DMS53 treated with DMSO at 0.1 percent for 48 hours (cell line): ENCODE data around the gene PI4KB.

ENCODE experiments used
- DNase-seq: peaks from one replicate; lab custom pipeline; 2025; ENCODE audit not compliant: unreplicated experiment; lab: John Stamatoyannopoulos, UW

The PI4KB gene

DNA sequence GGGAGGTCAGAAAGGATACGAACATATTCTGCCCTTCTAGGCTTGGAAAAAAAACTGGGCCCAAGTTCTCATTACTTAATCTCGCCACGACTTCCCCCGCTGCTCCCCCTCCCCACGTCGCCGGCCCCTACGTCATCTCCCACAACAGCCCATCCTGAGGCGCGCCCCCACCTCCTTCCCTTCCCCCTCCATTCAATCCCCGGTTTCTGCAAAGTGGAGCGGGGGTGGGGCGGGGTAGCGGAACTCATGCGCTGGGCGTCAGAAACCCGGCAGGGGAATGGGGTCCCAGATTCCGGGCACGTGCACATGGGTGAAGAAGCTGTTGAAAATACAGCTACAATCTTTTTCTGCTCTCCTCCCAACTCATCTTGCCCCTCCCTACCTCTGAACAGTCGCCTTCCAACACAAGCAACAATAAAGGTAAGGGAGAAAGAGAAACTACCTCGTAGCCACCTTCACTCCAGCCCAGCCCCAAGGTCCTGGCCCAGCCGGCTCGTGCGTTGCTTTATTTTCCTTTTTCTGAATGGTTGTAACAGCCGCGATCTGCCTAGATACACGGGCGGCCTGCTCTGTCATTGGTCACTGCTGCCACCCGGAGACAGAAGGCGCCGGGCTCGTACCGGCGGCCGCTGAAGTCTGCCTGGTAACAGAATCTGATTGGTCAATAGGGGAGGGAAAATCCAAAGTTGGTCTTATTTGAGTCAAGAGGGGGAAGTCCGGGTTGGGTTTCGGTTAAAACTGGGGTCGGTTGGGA, 19.7 kb upstream of the PI4KB start, which contains the start of gene RFX5:
TSS of gene RFX5 (minus strand) at position 484 of the 754 bp plus-strand sequence. CDS start 932 bp downstream, outside the sequence.
- peak; percentile 95 for DNase-seq

DNA sequence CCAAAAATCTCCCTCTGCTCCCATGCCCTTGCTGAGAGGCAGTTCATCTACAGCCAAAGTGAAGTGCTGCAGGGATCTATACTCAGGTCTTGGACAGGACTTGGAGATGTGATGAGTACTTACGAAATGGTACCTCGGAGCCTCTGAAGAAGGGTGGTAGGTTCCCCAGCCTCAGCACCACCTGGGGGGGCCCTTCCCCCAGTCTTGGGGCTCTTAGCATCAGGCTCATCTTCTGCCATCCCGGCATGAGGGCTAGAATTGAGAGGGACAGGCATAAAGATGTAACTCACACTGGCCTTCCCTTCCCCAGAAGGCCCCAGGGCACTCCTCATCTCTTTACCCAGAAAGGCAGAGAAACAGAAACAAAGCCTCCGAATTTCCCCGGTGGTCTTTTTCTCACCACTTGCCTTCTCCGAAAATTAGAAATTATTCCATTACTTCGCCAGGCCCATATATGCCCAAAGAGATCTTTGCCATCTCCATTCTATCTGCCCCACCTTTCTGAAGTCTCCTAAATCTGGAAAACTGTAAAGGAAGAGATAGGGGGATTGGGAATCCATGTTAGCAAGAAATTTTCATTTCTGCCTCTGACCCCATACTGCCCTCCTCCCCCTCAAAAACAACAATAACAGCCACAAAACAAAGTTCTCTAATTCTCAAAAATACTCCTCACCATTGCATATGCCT, 19.0 kb upstream of the PI4KB start:
- no peak for DNase-seq

DNA sequence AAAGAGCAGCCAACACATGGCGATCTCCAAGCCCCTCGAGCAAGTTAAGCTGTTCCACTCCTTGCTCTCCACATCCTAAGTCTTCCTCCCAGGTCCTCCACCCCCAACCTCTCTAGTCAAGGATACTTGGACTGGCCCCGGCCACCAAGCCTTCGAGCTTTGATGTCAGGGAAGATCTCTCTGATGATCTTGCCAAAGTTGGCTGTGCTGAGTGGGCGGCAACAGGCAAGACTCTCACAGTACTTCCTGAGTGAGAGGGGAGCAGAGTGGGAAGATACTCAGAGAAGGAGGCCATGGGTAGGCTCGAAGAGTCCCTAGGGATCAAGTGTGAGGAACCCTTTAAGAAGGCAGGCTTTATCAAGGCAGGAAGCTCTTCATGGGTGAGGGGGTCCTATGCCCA, 17.1 kb upstream of the PI4KB start:
- no peak for DNase-seq

DNA sequence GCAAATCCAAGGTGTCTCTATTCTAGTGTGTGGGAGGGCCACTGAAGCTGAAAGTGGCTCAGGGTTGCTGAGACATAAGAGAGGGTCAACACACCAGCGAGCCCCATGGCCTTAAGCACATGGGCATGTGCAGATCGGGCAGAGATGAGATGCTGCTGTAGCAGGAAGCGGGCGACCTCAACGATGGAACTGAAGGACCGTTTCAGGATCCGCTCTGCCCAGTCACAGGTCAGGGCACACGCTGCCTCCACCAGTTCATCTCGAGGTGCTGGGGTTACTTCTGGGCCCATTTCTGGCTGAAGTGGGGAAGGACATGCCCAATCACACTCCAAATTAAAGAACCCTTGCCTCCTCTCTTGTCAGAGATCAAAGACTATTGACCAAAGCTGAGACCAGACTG, 16.4 kb upstream of the PI4KB start:
- DNase-seq = no peak

DNA sequence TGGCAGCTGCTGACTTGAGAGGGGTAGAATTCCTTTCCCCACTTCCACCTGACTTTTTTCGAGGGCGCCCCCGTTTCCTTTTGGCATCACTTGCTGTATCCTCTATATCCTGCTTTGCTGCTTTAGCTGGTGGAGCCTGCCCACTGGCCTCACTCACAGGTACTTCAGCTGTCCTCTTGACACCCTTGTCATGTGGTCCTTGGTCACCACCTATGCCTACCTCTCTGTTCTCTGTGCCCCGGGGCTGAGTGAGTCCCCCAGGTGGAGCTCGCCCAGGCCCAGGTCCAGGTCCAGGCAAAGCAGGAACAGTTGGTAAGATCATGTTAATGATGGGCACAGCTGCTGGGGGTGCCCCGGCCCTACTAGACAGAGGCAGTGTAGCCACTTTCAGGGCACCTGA, 15.4 kb upstream of the PI4KB start:
- DNase-seq = no peak

DNA sequence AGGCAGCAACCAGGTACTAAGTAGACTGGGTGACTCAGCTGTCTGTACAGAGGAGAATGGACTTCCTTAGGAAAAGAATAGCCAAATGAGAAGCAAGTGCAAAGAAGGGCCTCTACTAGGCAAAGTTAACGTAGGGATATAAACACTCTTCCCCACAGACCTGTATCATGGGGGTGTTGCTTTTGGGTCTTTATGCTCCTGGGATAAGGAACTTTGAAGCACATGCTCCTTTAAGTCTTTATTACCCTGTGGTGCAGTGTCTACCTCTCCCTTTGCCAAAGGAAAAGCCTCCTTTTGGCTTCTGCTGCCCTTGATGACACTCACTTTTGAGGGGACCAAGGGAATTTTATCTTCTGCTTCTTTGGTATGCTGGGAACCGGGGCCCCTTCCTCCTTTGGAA, 14.8 kb upstream of the PI4KB start:
- DNase-seq = no peak

DNA sequence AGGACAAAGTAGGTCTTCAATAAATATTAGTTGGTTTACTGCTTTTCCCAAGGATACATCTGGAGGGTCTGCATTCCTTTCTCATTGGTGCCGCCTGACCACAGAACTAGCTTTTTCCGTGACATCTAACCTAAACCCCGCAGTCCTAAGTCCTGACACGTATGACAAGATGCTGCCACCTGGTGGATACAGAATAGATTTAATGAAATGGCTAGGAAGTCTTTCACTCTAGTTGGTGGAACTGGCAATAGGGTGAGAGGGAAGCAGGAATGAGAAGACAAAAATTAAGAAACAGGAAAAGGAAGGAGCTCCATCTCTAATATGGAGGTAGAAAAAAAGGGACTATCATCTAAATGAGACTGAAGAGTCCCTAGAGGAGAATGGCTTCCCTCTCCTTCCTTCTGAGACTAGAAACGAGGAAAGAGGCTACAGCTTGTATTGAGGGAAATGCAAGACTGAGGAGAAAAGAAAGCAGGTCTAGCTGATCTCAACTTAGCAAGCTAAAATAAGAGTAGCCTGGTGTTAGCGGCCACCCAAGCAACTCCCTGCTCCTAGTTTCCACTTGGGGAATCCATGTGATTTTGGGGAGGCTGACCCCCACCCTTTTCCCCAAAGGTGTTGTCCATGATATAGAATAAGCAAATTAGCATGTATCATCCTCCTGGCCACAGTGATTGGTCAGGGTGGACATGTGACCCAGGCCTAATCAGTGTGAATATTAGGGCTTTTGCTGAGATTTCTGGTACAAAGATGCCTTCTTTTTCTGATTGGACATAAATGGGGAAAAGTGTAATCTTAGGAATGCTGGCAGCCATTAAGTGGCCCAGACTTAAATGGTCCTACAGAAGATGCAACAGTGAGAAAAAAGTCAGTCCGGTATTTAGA, 13.9 kb upstream of the PI4KB start:
- peak; percentile 85 for DNase-seq

DNA sequence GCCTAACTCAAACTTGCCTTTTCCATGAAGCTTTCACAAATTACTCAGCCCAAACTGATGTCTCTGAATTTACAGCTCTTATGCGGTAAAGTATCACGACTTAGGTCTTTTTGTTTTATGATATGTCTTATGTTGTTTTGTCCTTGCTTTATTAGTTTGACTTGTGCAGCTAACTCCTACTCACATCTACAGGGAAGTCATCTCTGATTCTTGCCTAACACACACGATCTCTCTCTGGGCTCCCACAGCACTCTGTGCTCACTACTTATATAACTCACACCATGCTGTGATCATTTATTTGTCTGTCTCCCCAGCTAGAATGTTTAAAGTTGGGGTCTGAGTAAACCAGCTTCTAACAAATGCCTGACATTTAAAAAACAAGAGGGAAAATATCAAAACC, 9.3 kb upstream of the PI4KB start:
- DNase-seq = no peak

DNA sequence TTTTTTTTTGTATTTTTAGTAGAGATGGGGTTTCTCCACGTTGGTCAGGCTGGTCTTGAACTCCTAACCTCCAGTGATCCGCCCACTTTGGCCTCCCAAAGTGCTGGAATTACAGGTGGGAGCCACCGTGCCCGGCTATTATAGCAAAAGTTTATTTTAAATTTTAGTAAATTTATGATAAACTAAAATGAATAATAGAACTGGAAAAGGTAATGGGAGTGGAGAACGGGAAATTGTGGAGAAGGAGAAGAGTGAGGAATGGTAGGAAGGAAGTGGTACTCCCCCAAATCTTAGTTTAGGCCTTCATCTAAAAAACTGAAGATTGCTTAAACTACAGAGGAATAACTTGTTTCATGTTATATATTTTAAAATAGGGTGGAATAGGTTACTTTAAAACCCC, 7.6 kb upstream of the PI4KB start:
- no peak for DNase-seq

DNA sequence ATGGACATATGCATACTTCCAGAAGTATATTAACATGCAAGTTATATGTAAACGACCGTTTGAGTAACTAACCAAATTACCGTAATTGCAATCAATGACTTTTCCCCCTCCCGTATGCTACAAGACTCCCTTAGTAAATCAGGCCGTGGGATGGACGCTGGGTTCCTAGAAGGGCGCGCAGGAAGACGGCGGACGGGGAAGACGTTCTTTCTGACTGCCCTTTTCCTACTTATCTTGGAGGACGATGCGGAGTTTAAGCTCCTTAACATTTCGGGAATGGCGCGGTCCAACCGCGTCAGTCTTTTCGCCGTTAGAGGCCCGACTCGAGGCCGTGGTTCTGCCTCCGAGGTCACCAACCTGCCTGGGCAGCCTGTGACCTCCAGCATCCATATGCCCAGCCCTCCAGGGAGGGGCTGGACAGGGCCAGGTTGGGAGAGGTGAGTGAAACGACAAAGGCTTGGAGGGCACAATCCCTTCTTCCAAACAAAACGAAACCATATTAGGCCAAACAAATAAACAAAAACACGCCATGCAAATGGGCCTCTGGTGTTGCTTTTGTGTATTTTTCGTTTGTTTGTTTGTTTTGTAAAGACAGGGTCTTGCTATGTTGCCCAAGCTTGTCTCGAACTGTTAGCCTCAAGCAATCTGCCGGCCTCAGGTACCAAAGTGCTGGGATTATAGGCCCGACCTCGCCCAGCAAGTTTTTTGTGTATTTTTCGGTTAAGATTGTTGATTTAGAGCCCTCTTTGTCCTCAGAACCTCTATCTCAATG, 873 bp upstream of the PI4KB start:
- no peak for DNase-seq

DNA sequence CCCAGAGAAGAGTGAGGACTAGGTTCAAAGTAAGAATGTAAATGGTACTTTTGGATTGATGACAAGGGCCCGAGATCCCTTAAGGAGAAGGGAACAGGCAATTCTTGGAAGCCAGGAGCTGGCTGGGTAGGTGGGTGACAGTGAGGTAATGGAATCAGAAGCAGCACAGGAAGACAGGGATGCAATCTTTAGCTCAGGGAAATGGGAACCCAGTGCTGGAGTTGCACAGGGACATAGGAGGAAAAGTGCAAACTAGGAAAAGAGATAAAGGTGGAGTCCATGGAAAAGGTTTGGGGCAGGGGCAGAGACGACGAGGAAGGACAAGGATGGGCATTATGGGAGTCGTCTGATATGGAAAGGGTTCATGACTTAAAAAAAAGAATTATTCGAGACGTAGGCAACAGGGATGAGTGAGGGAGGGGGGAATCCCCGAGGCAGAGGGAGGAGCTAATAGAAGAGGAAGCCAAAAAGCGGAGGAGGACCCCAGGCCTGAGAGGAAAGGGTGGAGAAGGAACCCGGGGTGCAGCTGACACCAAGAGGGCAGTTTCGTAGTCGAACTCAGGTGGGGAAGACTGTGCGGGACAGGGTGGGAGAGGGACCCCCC, 495 bp downstream of the PI4KB start:
- DNase-seq = no peak

DNA sequence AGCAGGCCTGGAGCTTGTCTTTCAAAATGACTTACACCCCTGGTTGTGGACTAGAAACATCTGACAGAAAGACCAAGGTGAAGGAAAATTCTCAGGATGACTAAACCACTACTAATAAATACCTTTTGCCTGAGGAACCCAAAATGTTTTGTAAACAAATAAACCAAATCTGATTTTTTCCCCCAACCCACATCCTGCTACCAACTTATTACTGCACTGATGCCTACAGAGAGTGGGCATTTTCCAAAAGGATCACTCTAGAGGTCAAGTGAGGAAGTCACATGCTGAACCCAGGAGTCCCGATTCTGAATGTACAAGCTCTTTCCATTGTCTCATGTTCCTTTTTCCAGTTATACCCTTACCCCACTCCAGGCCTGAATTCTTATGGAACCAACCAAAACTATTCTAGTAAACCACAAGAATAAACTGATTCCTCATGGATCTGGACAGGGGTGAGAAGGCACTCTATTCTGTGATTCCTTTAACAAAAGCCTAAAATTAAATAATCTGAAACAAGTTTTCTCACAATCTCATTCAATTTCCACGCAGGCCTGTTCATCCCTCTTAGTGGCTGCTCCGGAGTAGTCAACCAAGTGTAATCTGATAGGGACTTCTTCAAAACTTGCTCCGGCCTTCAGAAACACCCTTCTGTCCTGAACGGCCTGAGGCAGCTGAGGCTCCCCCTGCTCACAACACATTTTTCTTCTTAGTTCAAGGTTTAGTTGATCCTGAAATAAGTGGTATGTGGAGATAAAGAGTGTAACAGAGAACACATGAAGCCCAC, 1.4 kb downstream of the PI4KB start:
- DNase-seq = no peak

DNA sequence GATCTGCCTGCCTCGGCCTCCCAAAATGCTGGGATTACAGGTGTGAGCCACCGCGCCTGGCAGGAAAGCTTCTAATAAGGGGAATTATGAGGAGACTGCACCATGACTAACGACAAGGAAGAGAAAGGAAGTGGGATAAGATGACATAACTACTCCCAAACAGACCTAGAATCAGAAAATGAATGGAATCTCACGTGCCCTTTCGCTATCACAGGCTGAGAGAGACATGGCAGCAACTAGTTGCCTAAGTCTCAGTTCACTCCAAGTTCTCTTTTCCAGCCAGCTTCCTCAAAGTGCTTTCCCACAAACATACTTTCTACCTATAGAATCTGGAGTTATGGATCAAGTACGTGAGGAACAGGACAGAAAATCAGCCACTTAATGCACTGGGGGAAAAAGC, 2.0 kb downstream of the PI4KB start:
- DNase-seq = no peak

DNA sequence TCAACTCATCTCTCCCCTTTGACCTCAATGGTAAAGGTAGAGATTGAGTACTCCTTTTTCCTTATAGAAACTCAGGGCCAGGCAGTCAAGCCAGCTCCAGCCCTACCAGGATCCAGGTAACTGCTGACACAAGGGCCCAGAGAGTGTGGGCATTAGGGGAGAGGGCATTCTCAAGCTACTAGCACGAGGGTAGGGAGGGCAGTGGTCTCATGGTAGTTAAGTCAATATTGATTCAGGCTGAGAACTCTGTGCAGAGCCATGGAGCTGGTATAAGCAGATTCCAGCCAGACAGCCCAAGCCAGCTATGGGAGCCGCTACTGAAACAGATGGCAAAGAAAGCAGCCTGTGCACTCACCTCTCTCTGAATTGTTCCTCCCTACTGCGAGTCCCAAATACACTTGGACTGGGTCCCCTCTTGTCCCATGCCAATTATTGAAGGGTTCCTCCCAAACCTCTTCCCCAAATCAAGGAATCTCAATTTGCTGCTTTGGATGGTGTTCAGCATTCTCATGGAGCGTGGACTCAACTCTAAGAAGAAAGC, 2.8 kb downstream of the PI4KB start:
- DNase-seq = no peak

DNA sequence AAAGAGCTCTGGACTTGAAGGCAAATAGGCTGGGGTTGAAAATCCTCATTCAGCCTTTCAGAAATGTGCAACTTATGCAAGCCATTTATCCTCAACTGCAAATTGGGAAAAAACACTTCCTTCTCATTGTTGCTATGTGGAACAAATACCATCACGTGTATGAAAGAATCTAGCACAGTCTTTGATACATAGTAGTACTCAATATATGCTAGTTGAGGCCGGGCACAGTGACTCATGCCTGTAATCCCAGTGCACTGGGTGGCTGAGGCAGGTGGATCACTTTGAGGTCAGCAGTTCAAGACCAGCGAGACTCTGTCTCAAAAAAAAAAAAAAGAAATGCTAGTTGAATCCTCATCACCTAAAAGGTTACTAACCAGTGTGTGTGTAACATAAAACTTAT, 8.2 kb downstream of the PI4KB start:
- DNase-seq = no peak

DNA sequence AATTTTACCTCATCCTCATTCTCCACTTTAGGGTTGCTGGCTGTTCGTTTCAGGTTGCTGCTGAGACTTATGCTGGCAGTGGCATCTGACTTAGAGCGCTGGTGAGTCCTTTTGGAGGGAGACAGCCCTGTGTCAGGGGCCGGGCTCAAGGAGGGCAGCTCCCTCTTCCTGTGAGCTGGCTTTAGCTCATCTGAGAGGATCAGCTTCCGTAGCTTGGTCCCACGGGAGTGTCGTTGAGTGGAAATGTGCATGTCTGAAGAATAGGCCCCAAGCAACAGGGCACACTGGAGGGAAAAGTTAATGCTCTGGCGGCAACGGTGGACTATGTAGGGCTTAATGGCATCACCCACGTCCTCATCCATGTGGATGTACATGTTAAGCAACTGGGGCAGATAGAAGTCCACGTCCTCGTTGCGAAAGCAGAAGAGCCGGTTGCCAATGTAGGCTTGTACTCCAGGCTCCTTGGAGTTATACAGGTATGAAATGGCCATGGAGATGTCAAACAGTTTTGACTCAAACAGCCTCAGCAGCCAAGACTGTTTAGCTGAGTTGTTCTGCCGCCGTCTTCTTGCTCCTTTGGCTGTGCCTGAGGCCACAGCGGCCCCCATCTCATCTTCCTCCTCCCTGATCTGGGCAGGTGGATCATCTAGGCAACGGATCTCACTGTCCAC, 11.5 kb downstream of the PI4KB start:
- DNase-seq = no peak

DNA sequence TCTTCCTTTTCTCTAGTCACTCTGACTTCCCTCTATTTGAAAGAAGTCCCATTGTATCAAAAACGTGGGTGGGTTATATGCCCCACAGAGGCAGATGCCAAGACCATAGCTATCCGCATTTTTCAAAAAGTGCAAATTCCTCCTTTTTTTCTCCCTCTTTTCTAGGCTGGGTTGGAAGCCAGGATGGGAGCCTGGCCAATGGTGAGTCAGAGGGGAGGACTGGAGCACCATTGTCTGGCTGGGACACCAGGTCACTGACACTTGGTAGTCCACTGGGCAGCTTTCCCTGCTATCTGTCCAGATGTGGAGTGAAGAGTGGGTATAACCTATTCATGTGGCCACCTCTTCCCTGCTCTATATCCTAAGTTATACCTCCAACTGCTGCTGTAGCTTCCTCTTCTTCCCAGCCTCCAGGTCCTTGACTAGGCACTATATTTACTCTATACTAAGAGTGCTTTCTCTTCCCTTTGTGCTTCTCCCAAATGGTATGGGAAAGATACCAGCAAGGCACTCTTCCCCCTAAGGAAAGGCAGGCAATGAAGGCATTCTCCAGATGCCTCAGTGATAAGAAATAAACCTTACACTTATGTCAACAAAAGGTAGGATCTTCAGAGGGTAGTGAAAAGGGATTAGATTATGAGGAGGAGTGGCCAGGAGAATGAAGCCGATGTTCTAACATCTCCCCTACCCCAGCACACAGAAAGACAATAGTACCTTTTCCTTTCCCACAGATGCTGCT, 12.9 kb downstream of the PI4KB start:
- DNase-seq = no peak

DNA sequence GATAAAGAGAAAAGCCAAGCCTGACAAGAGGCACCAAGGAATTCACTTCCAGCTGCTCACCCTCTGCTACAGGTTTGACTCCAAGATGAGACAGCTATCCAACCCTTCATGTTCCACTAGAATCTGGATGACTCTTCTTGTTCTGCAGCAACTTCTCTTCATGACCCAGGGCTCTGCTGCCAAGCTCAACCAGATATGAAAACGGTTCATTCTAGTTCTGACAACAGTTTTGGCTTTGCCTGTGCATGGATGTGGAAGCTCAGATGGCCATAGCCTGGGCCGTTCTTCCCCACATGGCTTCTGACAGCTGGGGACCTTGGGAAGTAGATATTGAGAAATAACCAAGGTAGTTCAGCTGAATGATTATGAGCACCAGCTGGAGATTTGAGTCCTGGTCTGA, 13.7 kb downstream of the PI4KB start:
- DNase-seq = no peak
